MM.1S (cell line): Measurements from ENCODE around the gene SCP2.
"Not testable (repeated sequence)": the region's sequence is repeated elsewhere in the genome, so short reads cannot be mapped to it uniquely, and the experiment has no call there.

Experiments
- DNase-seq: peaks from one replicate; pipeline ENCODE4 v3.0.0-alpha.2; 2015
- H2AFZ ChIP-seq: fragments of 300-600 bp; sonication (generic); 2 replicates; pipeline ENCODE4 v1.6.0; 2016; ENCODE audit warnings: antibody characterized with exemption, low read length
- H3F3A ChIP-seq: fragments of 300-600 bp; sonication (generic); 2 replicates; pipeline ENCODE4 v1.6.1; 2016; ENCODE audit warnings: mild to moderate bottlenecking, antibody characterized with exemption, low read length, moderate library complexity, mixed read lengths; ENCODE audit not compliant: insufficient read depth
- H3K27ac ChIP-seq: fragments of 300-600 bp; sonication (generic); 2 replicates; pipeline ENCODE4 v1.5.1; 2016; ENCODE audit warnings: mild to moderate bottlenecking, low read length
- H3K27me3 ChIP-seq: fragments of 300-600 bp; sonication (generic); replicated peaks from 2 replicates; pipeline ENCODE4 v1.6.0; 2016; ENCODE audit warnings: low read length; ENCODE audit not compliant: insufficient read depth
- H3K36me3 ChIP-seq: fragments of 300-600 bp; sonication (generic); replicated peaks from 2 replicates; pipeline ENCODE4 v1.6.1; 2016; ENCODE audit warnings: mild to moderate bottlenecking, low read length, mixed read lengths; ENCODE audit not compliant: insufficient read depth
- H3K4me1 ChIP-seq: fragments of 300-600 bp; sonication (generic); 2 replicates; pipeline ENCODE4 v1.6.1; 2016; ENCODE audit warnings: low read length, mixed read lengths
- H3K4me2 ChIP-seq: fragments of 300-600 bp; sonication (generic); 2 replicates; pipeline ENCODE4 v1.6.0; 2016; ENCODE audit warnings: low read depth, low read length
- H3K4me3 ChIP-seq: fragments of 300-600 bp; sonication (generic); 2 replicates; pipeline ENCODE4 v1.5.1; 2016; ENCODE audit warnings: low read length, mixed read lengths
- H3K79me2 ChIP-seq: fragments of 300-600 bp; sonication (generic); 2 replicates; pipeline ENCODE4 v1.6.1; 2016; ENCODE audit warnings: mixed run types, low read length, mixed read lengths
- H3K9ac ChIP-seq: fragments of 300-600 bp; sonication (generic); 2 replicates; pipeline ENCODE4 v1.6.1; 2016; ENCODE audit warnings: low read length, mixed read lengths
- H3K9me2 ChIP-seq: fragments of 300-600 bp; sonication (generic); replicated peaks from 2 replicates; pipeline ENCODE4 v1.6.1; 2016; ENCODE audit warnings: mild to moderate bottlenecking, low read length, mixed read lengths; ENCODE audit not compliant: insufficient read depth
- H3K9me3 ChIP-seq: fragments of 300-600 bp; sonication (generic); replicated peaks from 2 replicates; pipeline ENCODE4 v1.6.1; 2016; ENCODE audit warnings: mild to moderate bottlenecking, low read length, mixed read lengths; ENCODE audit not compliant: insufficient read depth
- H4K20me1 ChIP-seq: fragments of 300-600 bp; sonication (generic); 2 replicates; pipeline ENCODE4 v1.6.1; 2016; ENCODE audit warnings: mild to moderate bottlenecking, low read length, moderate library complexity, mixed read lengths; ENCODE audit not compliant: insufficient read depth
- EZH2 ChIP-seq: fragments of 300-600 bp; sonication (generic); optimal IDR thresholded peaks from 2 replicates; pipeline ENCODE3; 2017; ENCODE audit warnings: low read depth, mild to moderate bottlenecking, antibody characterized with exemption, low read length, mixed read lengths
- EZH2phosphoT487 ChIP-seq: fragments of 300-600 bp; sonication (generic); IDR thresholded peaks from 2 replicates; pipeline ENCODE4 v1.6.1; 2018; ENCODE audit warnings: antibody characterized with exemption, low read length
- TF ChIP-seq, protein P1 (sequence below): fragments of 300-600 bp; sonication (generic); IDR thresholded peaks from 2 replicates; pipeline ENCODE4 v1.5.1; 2016; ENCODE audit warnings: antibody characterized with exemption, low read length, mixed read lengths

The SCP2 gene

DNA sequence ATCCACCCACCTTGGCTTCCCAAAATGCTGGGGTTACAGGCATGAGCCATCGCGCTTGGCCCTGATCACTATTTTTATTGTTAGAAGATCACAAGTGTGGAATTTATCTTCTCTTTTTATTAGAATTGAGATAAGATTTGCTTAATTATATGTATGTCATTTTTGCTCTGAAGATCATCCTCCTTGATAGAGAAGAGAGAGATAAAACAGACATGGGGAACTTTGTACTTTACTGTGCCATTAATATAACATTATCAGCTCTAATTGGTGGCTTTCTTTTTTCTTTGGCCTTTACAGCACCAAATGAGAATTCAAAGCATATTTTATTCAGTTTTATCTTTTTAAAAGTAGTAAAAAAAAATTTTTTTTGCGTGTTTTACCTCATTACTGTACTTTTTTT, 46.8 kb downstream of the SCP2 start:
- no peaks in the 10 kb centered on the region for H3K9me3 ChIP-seq
- no peaks in the 10 kb centered on the region for H4K20me1 ChIP-seq
- TF ChIP-seq EZH2phosphoT487 (no peak), EZH2 (no peak)
- TF ChIP-seq, protein P1, sequence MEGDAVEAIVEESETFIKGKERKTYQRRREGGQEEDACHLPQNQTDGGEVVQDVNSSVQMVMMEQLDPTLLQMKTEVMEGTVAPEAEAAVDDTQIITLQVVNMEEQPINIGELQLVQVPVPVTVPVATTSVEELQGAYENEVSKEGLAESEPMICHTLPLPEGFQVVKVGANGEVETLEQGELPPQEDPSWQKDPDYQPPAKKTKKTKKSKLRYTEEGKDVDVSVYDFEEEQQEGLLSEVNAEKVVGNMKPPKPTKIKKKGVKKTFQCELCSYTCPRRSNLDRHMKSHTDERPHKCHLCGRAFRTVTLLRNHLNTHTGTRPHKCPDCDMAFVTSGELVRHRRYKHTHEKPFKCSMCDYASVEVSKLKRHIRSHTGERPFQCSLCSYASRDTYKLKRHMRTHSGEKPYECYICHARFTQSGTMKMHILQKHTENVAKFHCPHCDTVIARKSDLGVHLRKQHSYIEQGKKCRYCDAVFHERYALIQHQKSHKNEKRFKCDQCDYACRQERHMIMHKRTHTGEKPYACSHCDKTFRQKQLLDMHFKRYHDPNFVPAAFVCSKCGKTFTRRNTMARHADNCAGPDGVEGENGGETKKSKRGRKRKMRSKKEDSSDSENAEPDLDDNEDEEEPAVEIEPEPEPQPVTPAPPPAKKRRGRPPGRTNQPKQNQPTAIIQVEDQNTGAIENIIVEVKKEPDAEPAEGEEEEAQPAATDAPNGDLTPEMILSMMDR = no peak
- no peak overlapping the region for H3K9ac ChIP-seq
- no peak for DNase-seq
- H3F3A ChIP-seq = no peaks in the 10 kb centered on the region
- H3K4me1 ChIP-seq = no peaks in the 10 kb centered on the region
- no peak overlapping the region for H3K4me3 ChIP-seq
- no peak overlapping the region for H3K27ac ChIP-seq
- H3K27me3 ChIP-seq = no peaks in the 10 kb centered on the region
- H3K9me2 ChIP-seq = no peaks in the 10 kb centered on the region
- H3K4me2 ChIP-seq = no peak overlapping the region
- no peak overlapping the region for H2AFZ ChIP-seq
- H3K36me3 ChIP-seq = no peaks in the 10 kb centered on the region
- H3K79me2 ChIP-seq = no peaks in the 10 kb centered on the region

DNA sequence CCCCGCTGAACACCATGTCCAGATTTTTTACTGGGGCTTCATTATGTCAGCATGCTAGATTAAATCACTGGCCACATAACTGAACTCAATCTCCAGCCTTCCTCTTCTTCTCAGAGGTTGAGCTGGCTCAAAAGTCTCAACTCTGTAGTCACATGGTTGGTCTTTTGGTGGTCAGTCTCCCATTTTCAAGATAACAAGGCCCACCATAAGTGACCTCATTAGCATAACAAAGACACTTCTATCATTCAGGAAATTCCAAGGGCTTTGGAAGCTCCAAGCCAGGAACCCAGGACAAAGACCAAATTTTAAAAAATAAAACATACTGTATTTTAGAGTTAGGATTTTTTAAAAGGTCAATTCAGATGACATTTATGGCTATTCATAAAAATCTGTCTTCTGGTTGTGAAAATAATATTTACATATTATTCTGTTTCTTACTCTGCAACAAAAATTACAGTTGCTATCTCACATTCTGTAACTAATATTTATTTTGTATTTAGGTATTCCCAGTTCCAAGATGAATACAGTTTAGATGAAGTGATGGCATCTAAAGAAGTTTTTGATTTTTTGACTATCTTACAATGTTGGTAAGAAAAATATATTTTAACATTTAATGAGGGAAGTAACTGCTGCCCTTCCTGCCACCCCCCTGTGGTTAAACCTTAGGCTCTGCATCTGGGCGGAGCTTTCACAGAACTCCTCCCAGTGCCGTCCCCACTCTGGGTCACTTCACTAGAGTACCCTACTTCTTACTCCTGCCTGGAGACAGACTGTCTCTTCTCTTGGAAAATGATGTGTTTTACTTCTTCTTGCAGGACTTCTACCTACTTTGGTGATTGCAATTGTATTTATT, 49.3 kb downstream of the SCP2 start:
- H3F3A ChIP-seq = no peaks in the 10 kb centered on the region
- H3K9me3 ChIP-seq = no peaks in the 10 kb centered on the region
- H3K4me1 ChIP-seq = no peaks in the 10 kb centered on the region
- no peak overlapping the region for H3K9ac ChIP-seq
- no peak overlapping the region for H2AFZ ChIP-seq
- no peaks in the 10 kb centered on the region for H4K20me1 ChIP-seq
- no peak overlapping the region for H3K4me3 ChIP-seq
- no peak for DNase-seq
- no peaks in the 10 kb centered on the region for H3K27me3 ChIP-seq
- no peak for TF ChIP-seq EZH2
- TF ChIP-seq, protein P1 = no peak
- no peak for TF ChIP-seq EZH2phosphoT487
- no peak overlapping the region for H3K4me2 ChIP-seq
- no peaks in the 10 kb centered on the region for H3K79me2 ChIP-seq
- H3K9me2 ChIP-seq = no peaks in the 10 kb centered on the region
- H3K36me3 ChIP-seq = no peaks in the 10 kb centered on the region
- no peak overlapping the region for H3K27ac ChIP-seq

DNA sequence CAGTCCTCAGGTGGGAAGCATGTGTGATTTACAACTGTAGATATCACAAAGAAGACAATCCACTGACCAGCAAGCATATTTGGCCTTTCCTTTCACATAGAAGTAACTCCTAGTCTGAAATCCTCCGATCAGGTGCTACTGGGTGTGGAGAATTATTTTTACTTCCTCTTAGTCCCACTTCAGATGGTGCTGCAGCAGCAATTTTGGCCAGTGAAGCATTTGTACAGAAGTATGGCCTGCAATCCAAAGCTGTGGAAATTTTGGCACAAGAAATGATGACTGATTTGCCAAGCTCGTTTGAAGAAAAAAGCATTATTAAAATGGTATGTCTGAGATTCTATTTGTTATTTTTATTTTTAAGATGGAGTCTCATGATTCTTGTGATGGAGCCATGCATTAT, 51.0 kb downstream of the SCP2 start:
- no peak overlapping the region for H2AFZ ChIP-seq
- H3K9me3 ChIP-seq = no peaks in the 10 kb centered on the region
- no peaks in the 10 kb centered on the region for H3K9me2 ChIP-seq
- no peak overlapping the region for H3K27ac ChIP-seq
- H3K4me1 ChIP-seq = no peaks in the 10 kb centered on the region
- no peaks in the 10 kb centered on the region for H3K36me3 ChIP-seq
- TF ChIP-seq EZH2phosphoT487 = no peak
- TF ChIP-seq, protein P1 = no peak
- TF ChIP-seq EZH2 = no peak
- H3K4me3 ChIP-seq = no peak overlapping the region
- H4K20me1 ChIP-seq = no peaks in the 10 kb centered on the region
- H3K27me3 ChIP-seq = no peaks in the 10 kb centered on the region
- H3K9ac ChIP-seq = no peak overlapping the region
- H3K4me2 ChIP-seq = no peak overlapping the region
- H3K79me2 ChIP-seq = no peaks in the 10 kb centered on the region
- no peaks in the 10 kb centered on the region for H3F3A ChIP-seq
- DNase-seq = no peak

DNA sequence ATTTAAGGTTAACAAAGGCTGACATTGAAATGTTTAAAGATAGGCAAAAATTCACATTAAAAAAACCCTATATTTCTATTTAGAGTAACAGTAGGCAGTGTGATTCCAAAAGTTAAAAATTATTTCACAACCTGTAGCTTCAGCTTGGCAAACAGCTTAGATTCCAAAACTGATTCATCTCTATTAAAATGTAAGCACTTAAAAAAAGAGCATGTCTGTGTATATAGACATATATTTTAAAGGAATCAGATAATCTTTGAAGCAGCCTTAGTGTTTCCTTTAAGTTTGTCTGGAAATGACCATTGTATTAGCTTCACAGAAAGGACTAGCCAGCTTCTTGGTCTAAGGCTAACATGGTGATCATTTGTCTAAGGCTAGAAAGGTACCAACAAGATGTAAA, 65.7 kb downstream of the SCP2 start:
- H3K79me2 ChIP-seq, H3K4me2 ChIP-seq, H3K9ac ChIP-seq, H3K36me3 ChIP-seq, DNase-seq, H3K9me3 ChIP-seq, H4K20me1 ChIP-seq, H3K9me2 ChIP-seq, H3K27me3 ChIP-seq, H3K4me3 ChIP-seq, H3K27ac ChIP-seq, H3F3A ChIP-seq, H2AFZ ChIP-seq, H3K4me1 ChIP-seq: not testable (repeated sequence)
